Measurements from ENCODE around the gene KCTD17.

The KCTD17 gene

GRCh38 chr22:37072673-37073072, 21.1 kb downstream of the KCTD17 start:
- no peak for ATAC-seq (ENCODE audit: insufficient read depth, low read depth)
- Histone ChIP-seq H3K4me1 (ENCODE audit: insufficient read depth, low read length) (no peaks in the 10 kb centered on the region), H3K4me3 (ENCODE audit: low read depth in 1 of 2, low read length in 2 of 2) (no peak overlapping the region), H3K4me2 (ENCODE audit: insufficient read depth, low read length) (no peak overlapping the region), H3K79me2 (ENCODE audit: insufficient read depth, low read length) (no peaks in the 10 kb centered on the region), H3K27ac (ENCODE audit: low read length) (no peak overlapping the region), H3K27me3 (ENCODE audit: insufficient read depth, low read length, poor library complexity) (peaks cover 3% of the 10 kb centered on the region), H3K9me3 (ENCODE audit: insufficient read depth, low read length, severe bottlenecking) (no peaks in the 10 kb centered on the region), H3K9ac (ENCODE audit: low read depth, low read length) (no peak overlapping the region), H4K20me1 (ENCODE audit: insufficient read depth, low read length) (no peaks in the 10 kb centered on the region), H3K36me3 (ENCODE audit: insufficient read depth, low read length) (no peaks in the 10 kb centered on the region), H2AFZ (ENCODE audit: low read depth, low read length) (no peak overlapping the region)
- TF ChIP-seq EZH2 (IDR thresholded peaks at IDR 0.05; ENCODE audit: borderline replicate concordance, low read depth, low read length, severe bottlenecking) = no peak
- no peak for TF ChIP-seq CTCF (IDR thresholded peaks at IDR 0.05; ENCODE audit: borderline replicate concordance, extremely low read depth, low read length, poor library complexity, severe bottlenecking)
- no peak for DNase-seq

GRCh38 chr22:37074537-37074936, 23.0 kb downstream of the KCTD17 start:
- Histone ChIP-seq H3K4me2 (ENCODE audit: insufficient read depth, low read length) (no peak overlapping the region), H3K9ac (ENCODE audit: low read depth, low read length) (no peak overlapping the region), H3K9me3 (ENCODE audit: insufficient read depth, low read length, severe bottlenecking) (no peaks in the 10 kb centered on the region), H3K79me2 (ENCODE audit: insufficient read depth, low read length) (no peaks in the 10 kb centered on the region), H3K4me1 (ENCODE audit: insufficient read depth, low read length) (peaks cover 5% of the 10 kb centered on the region), H3K27me3 (ENCODE audit: insufficient read depth, low read length, poor library complexity) (peaks cover 8% of the 10 kb centered on the region), H3K4me3 (ENCODE audit: low read depth in 1 of 2, low read length in 2 of 2) (no peak overlapping the region), H2AFZ (ENCODE audit: low read depth, low read length) (no peak overlapping the region), H3K36me3 (ENCODE audit: insufficient read depth, low read length) (no peaks in the 10 kb centered on the region), H3K27ac (ENCODE audit: low read length) (no peak overlapping the region), H4K20me1 (ENCODE audit: insufficient read depth, low read length) (no peaks in the 10 kb centered on the region)
- ATAC-seq (ENCODE audit: insufficient read depth, low read depth) (no peak), DNase-seq (no peak)
- no peak for TF ChIP-seq CTCF (IDR thresholded peaks at IDR 0.05; ENCODE audit: borderline replicate concordance, extremely low read depth, low read length, poor library complexity, severe bottlenecking)
- no peak for TF ChIP-seq EZH2 (IDR thresholded peaks at IDR 0.05; ENCODE audit: borderline replicate concordance, low read depth, low read length, severe bottlenecking)

DNA sequence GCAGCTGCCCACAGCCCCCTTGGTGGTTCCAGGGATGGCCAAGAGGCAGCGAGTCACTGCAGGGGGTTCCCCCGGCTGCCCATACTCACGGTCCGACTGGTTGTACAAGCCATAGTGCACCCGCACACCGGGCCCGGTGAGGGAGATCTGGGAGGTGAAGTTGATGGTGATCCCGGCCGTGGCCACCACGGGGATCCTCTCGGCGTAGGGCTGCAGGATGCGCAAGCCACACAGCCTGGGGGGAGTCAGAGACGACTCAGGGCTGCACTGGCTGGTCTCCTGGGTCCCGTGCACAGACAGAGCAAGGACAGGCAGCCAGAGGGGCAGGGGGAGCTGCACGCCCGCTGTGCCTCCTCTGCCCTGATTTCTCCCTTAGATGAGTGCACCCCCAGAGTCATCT, 23.5 kb downstream of the KCTD17 start:
- no peaks in the 10 kb centered on the region for H3K36me3 ChIP-seq (ENCODE audit: insufficient read depth, low read length)
- no peaks in the 10 kb centered on the region for H3K9me3 ChIP-seq (ENCODE audit: insufficient read depth, low read length, severe bottlenecking)
- no peaks in the 10 kb centered on the region for H4K20me1 ChIP-seq (ENCODE audit: insufficient read depth, low read length)
- no peak overlapping the region for H2AFZ ChIP-seq (ENCODE audit: low read depth, low read length)
- H3K27me3 ChIP-seq (ENCODE audit: insufficient read depth, low read length, poor library complexity) = peaks cover 8% of the 10 kb centered on the region
- TF ChIP-seq EZH2 (IDR thresholded peaks at IDR 0.05; ENCODE audit: borderline replicate concordance, low read depth, low read length, severe bottlenecking) = no peak
- no peak for TF ChIP-seq CTCF (IDR thresholded peaks at IDR 0.05; ENCODE audit: borderline replicate concordance, extremely low read depth, low read length, poor library complexity, severe bottlenecking)
- ATAC-seq (ENCODE audit: insufficient read depth, low read depth) (no peak), DNase-seq (no peak)
- no peak overlapping the region for H3K9ac ChIP-seq (ENCODE audit: low read depth, low read length)
- no peak overlapping the region for H3K4me2 ChIP-seq (ENCODE audit: insufficient read depth, low read length)
- peaks cover 5% of the 10 kb centered on the region for H3K4me1 ChIP-seq (ENCODE audit: insufficient read depth, low read length)
- H3K4me3 ChIP-seq (ENCODE audit: low read depth in 1 of 2, low read length in 2 of 2) = no peak overlapping the region
- no peaks in the 10 kb centered on the region for H3K79me2 ChIP-seq (ENCODE audit: insufficient read depth, low read length)
- H3K27ac ChIP-seq (ENCODE audit: low read length) = no peak overlapping the region
